CD4-positive, CD25-positive, alpha-beta regulatory T cell (primary cell): ENCODE results near the gene RNGTT. TPM values are rescaled to one million over a fixed set of nuclear protein-coding genes. Genes with fewer than 3 reads are reported as not detected.

Experiments used
- ATAC-seq, 2 donors: fragments of 150-1000 bp; cut with Tn5 transposase; one replicate each; pipeline ENCODE4 v1.10.0; 2021; ENCODE audit warnings: low read depth in 2 of 2, moderate number of reproducible peaks in 2 of 2, moderate library complexity in 1 of 2
- DNase-seq, 3 donors: peaks; one replicate each; pipeline versions ENCODE4 v3.0.0 to v3.0.0-alpha.2; 2012 to 2022; ENCODE audit warnings: mixed read lengths in 1 of 3
- H3K27ac ChIP-seq: one replicate; pipeline ENCODE4 v1.7.0; 2013; ENCODE audit warnings: mild to moderate bottlenecking, low read length; ENCODE audit not compliant: insufficient read depth, poor library complexity, severe bottlenecking
- H3K27me3 ChIP-seq: one replicate; pipeline ENCODE4 v1.7.0; 2013; ENCODE audit warnings: low read length; ENCODE audit not compliant: control insufficient read depth, insufficient read depth
- H3K36me3 ChIP-seq: one replicate; pipeline ENCODE4 v1.7.0; 2013; ENCODE audit warnings: mild to moderate bottlenecking, low read length, moderate library complexity; ENCODE audit not compliant: control insufficient read depth, insufficient read depth
- H3K4me1 ChIP-seq: 2 replicates; pipeline ENCODE4 v1.7.0; 2013; ENCODE audit warnings: mild to moderate bottlenecking, low read length; ENCODE audit not compliant: insufficient read depth, control insufficient read depth, poor library complexity, severe bottlenecking
- H3K4me3 ChIP-seq: one replicate; pipeline ENCODE4 v1.7.0; 2013; ENCODE audit warnings: low read depth, mild to moderate bottlenecking, low read length, moderate library complexity
- H3K9me3 ChIP-seq, 2 experiments: 1 replicate in 1 of 2; 2 replicates in 1 of 2; pipeline ENCODE4 v1.7.0; 2013; ENCODE audit warnings: low read length in 2 of 2, mild to moderate bottlenecking in 1 of 2, moderate library complexity in 1 of 2; ENCODE audit not compliant: control insufficient read depth in 2 of 2
- H3K27ac Mint-ChIP-seq, 3 donors: one replicate each; pipeline ENCODE4 v1.8.0; 2020 to 2022; ENCODE audit warnings: mild to moderate bottlenecking in 3 of 3, mixed read lengths in 3 of 3, moderate library complexity in 2 of 3
- H3K27me3 Mint-ChIP-seq: one replicate; pipeline ENCODE4 v1.8.0; 2022; ENCODE audit warnings: mild to moderate bottlenecking, mixed read lengths
- H3K36me3 Mint-ChIP-seq: one replicate; pipeline ENCODE4 v1.8.0; 2020; ENCODE audit warnings: mixed read lengths
- H3K4me1 Mint-ChIP-seq, 4 donors: one replicate each; pipeline ENCODE4 v1.8.0; 2020 to 2022; ENCODE audit warnings: mixed read lengths in 4 of 4, mild to moderate bottlenecking in 1 of 4
- H3K4me3 Mint-ChIP-seq, 4 donors: one replicate each; pipeline ENCODE4 v1.8.0; 2020 to 2022; ENCODE audit warnings: mild to moderate bottlenecking in 4 of 4, mixed read lengths in 4 of 4, moderate library complexity in 3 of 4
- H3K9me3 Mint-ChIP-seq, 7 donors: one replicate each; pipeline ENCODE4 v1.8.0; 2020 to 2022; ENCODE audit warnings: mixed read lengths in 7 of 7, mild to moderate bottlenecking in 3 of 7, moderate library complexity in 2 of 7
- polyA plus RNA-seq, 4 donors: library from polyadenylated mRNA; unstranded; fragments of 300-500 nt; fragmentation: Illumina TruSeq; gene quantifications; one replicate each; pipeline ENCODE4 v1.2.3, GENCODE V29; 2021
- total RNA-seq: library from RNA; stranded (reverse); gene quantifications from one replicate; pipeline ENCODE4 v1.2.3, GENCODE V29; 2022

The RNGTT gene
- total and polyA plus RNA-seq, 5 donors from 2014 or later, result 14.8 to 22.5 (median 21.8) TPM

GRCh38 chr6:88585276-88585692 lies 378.1 kb downstream of the RNGTT start:
- H3K4me1 ChIP-seq, result no peaks in the 10 kb centered on the region
- peaks cover 0 to 16% (median 5%) of the 10 kb centered on the region in 7 donors for H3K9me3 Mint-ChIP-seq
- H3K36me3 Mint-ChIP-seq, result no peaks in the 10 kb centered on the region
- H3K27ac Mint-ChIP-seq, result no peak overlapping the region
- H3K27me3 ChIP-seq, result no peaks in the 10 kb centered on the region
- DNase-seq, result no peak
- peaks cover 0 to 4% of the 10 kb centered on the region in 2 experiments for H3K9me3 ChIP-seq
- no peak overlapping the region for H3K27ac ChIP-seq
- H3K36me3 ChIP-seq, result no peaks in the 10 kb centered on the region
- no peak for ATAC-seq
- no peaks in the 10 kb centered on the region for H3K27me3 Mint-ChIP-seq
- no peak overlapping the region for H3K4me3 ChIP-seq
- H3K4me1 Mint-ChIP-seq, result peaks cover 0 to 4% (median 0%) of the 10 kb centered on the region in 4 donors
- H3K4me3 Mint-ChIP-seq, result no peak overlapping the region

- Mint-ChIP-seq H3K4me1 (no peaks in the 10 kb centered on the region), H3K27me3 (no peaks in the 10 kb centered on the region), H3K36me3 (no peaks in the 10 kb centered on the region), H3K4me3 (no peak overlapping the region), H3K9me3 (peaks cover 0 to 16% (median 5%) of the 10 kb centered on the region in 7 donors), H3K27ac (no peak overlapping the region)
- H3K27ac ChIP-seq, result no peak overlapping the region
- H3K9me3 ChIP-seq, result peaks cover 0 to 4% of the 10 kb centered on the region in 2 experiments
- H3K4me1 ChIP-seq, result no peaks in the 10 kb centered on the region
- no peaks in the 10 kb centered on the region for H3K36me3 ChIP-seq
- ATAC-seq (no peak), DNase-seq (no peak)
- no peak overlapping the region for H3K4me3 ChIP-seq
- no peaks in the 10 kb centered on the region for H3K27me3 ChIP-seq
Observed at GRCh38 chr6:88584581-88585275, 378.7 kb downstream of the RNGTT start.

DNA sequence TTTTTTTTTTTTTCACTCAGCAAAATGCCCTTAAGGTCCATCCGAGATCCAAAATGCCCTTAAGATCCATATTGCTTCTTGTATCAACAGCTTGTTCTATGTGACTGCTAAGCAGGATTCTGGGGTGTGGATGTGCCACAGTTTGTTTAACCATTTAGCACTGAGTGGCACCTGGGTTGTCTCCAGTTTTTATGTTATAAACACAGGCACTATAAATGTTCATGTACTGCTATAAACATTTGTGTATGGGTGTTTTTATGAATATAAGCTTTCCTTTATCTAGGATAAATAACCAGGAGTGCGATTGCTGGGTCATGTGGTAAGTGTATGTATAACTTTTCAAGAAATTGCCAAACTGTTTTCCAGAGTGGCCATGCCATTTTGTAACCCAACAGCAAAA lies 386.0 kb downstream of the RNGTT start:
- no peaks in the 10 kb centered on the region for H3K36me3 Mint-ChIP-seq
- no peak overlapping the region for H3K27ac Mint-ChIP-seq
- H3K27me3 ChIP-seq, result peaks cover 3% of the 10 kb centered on the region
- no peak overlapping the region for H3K27ac ChIP-seq
- H3K4me1 ChIP-seq, result no peaks in the 10 kb centered on the region
- H3K9me3 ChIP-seq, result peaks cover 0 to 1% of the 10 kb centered on the region in 2 experiments
- H3K27me3 Mint-ChIP-seq, result peaks cover 5% of the 10 kb centered on the region
- H3K9me3 Mint-ChIP-seq, result peaks cover 0 to 5% (median 0%) of the 10 kb centered on the region in 7 donors
- no peaks in the 10 kb centered on the region for H3K36me3 ChIP-seq
- DNase-seq, result no peak
- ATAC-seq, result no peak
- no peak overlapping the region for H3K4me3 ChIP-seq
- H3K4me3 Mint-ChIP-seq, result no peak overlapping the region
- H3K4me1 Mint-ChIP-seq, result no peaks in the 10 kb centered on the region

DNA sequence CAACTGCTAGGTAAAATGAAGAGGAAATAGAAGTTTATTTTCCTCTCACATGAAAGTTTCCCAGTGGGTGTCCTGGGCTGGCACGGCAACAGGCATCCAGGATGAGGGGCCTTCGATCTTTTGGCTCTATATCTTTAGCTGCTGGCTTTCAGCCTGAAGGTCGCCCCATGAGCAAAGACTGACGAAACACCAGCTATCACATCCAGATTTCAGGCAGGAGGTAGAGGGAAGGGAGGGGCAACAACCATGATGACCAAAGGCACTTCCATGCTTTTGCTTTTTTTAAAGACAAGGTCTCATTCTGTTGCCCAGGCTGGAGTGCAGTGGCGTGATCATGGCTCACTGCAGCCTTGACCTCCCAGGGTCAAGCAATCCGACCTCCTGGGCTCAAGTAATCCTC lies 387.9 kb downstream of the RNGTT start:
- Histone ChIP-seq H3K27ac (no peak overlapping the region), H3K27me3 (peaks cover 3% of the 10 kb centered on the region), H3K9me3 (no peaks in the 10 kb centered on the region), H3K4me1 (no peaks in the 10 kb centered on the region), H3K4me3 (no peak overlapping the region), H3K36me3 (no peaks in the 10 kb centered on the region)
- no peak for DNase-seq
- peaks cover 5% of the 10 kb centered on the region for H3K27me3 Mint-ChIP-seq
- no peaks in the 10 kb centered on the region for H3K36me3 Mint-ChIP-seq
- no peaks in the 10 kb centered on the region for H3K4me1 Mint-ChIP-seq
- ATAC-seq, result no peak
- H3K4me3 Mint-ChIP-seq, result no peak overlapping the region
- no peak overlapping the region for H3K27ac Mint-ChIP-seq
- H3K9me3 Mint-ChIP-seq, result peaks cover 0 to 4% (median 1%) of the 10 kb centered on the region in 7 donors

DNA sequence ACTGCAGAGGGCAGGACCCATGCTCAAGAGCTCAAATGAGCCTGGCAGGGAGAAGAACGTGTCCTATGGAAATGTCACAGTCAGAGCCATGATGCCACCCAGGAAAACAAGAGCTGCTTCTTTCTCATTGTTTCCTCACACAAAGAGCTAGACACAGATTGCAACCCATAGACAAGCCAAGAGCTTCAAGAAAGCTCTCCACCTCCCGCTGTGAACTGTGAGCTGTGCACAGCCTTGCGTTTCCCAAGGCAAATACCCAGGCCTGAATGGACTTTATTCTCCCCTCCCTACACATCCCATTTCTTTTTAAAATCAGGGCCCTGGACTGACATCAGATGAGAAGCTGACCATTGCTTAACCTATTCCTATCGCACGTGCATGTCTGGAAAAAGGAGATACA lies 388.8 kb downstream of the RNGTT start:
- Histone ChIP-seq H3K9me3 (peaks cover 0 to 8% of the 10 kb centered on the region in 2 experiments), H3K4me1 (no peaks in the 10 kb centered on the region), H3K36me3 (no peaks in the 10 kb centered on the region), H3K27me3 (peaks cover 3% of the 10 kb centered on the region), H3K27ac (no peak overlapping the region), H3K4me3 (no peak overlapping the region)
- peaks cover 5% of the 10 kb centered on the region for H3K27me3 Mint-ChIP-seq
- no peaks in the 10 kb centered on the region for H3K4me1 Mint-ChIP-seq
- no peak overlapping the region for H3K27ac Mint-ChIP-seq
- H3K36me3 Mint-ChIP-seq, result no peaks in the 10 kb centered on the region
- H3K4me3 Mint-ChIP-seq, result no peak overlapping the region
- DNase-seq (no peak), ATAC-seq (no peak)
- peaks cover 0 to 9% (median 2%) of the 10 kb centered on the region in 7 donors for H3K9me3 Mint-ChIP-seq

DNA sequence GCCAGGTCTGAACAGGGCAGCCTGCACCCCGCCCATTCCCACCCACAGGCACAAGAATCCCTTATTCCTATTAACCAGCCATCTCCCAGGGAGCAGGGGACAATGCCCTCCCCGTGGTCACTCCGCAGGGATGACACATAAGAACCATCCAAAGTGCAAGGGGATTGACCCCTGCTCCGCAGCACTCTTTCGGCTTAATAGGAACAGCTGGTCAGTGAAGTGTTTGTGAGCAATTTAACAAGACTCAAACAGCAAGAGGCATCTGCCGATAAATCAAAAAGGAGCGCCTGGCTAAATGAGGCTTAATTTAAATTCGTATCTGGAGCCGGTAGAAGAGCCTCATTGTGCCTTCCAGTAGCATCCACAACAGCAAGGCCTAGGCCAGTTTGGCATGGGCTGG lies 389.4 kb downstream of the RNGTT start:
- H3K9me3 Mint-ChIP-seq, result peaks cover 0 to 14% (median 4%) of the 10 kb centered on the region in 7 donors
- H3K27ac ChIP-seq, result no peak overlapping the region
- no peaks in the 10 kb centered on the region for H3K36me3 ChIP-seq
- peaks cover 0 to 8% of the 10 kb centered on the region in 2 experiments for H3K9me3 ChIP-seq
- no peaks in the 10 kb centered on the region for H3K27me3 ChIP-seq
- DNase-seq, result no peak
- no peaks in the 10 kb centered on the region for H3K4me1 Mint-ChIP-seq
- H3K4me3 ChIP-seq, result no peak overlapping the region
- no peaks in the 10 kb centered on the region for H3K4me1 ChIP-seq
- H3K4me3 Mint-ChIP-seq, result no peak overlapping the region
- no peak for ATAC-seq
- H3K27ac Mint-ChIP-seq, result no peak overlapping the region
- no peaks in the 10 kb centered on the region for H3K36me3 Mint-ChIP-seq
- peaks cover 5% of the 10 kb centered on the region for H3K27me3 Mint-ChIP-seq

DNA sequence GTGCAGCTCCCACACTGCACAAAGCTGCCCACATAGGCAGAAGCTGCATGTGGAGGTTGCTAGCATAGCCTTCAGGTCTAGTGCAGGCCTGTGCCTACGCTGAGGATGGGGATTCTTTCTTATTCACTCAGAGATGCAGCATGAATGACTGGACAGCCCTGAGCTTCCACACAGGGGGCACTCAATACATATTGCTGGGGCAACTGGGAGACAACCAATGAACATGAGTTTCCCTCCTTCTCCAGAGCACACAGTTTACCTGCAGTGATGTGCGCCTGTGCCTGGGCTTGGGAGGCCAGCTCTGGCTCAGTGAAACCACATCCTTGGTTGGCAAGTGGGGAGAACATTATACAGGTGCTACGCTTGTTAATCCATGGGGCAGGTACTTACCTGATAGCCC lies 389.9 kb downstream of the RNGTT start:
- Histone ChIP-seq H3K9me3 (peaks cover 0 to 8% of the 10 kb centered on the region in 2 experiments), H3K27ac (no peak overlapping the region), H3K27me3 (no peaks in the 10 kb centered on the region), H3K4me3 (no peak overlapping the region), H3K4me1 (no peaks in the 10 kb centered on the region), H3K36me3 (no peaks in the 10 kb centered on the region)
- ATAC-seq, result no peak
- H3K27me3 Mint-ChIP-seq, result peaks cover 5% of the 10 kb centered on the region
- peaks cover 0 to 16% (median 5%) of the 10 kb centered on the region in 7 donors for H3K9me3 Mint-ChIP-seq
- no peak overlapping the region for H3K4me3 Mint-ChIP-seq
- no peaks in the 10 kb centered on the region for H3K4me1 Mint-ChIP-seq
- no peaks in the 10 kb centered on the region for H3K36me3 Mint-ChIP-seq
- H3K27ac Mint-ChIP-seq, result no peak overlapping the region
- DNase-seq, result no peak
